Measurements from ENCODE around the gene GPR160.

GPR160 gene

DNA sequence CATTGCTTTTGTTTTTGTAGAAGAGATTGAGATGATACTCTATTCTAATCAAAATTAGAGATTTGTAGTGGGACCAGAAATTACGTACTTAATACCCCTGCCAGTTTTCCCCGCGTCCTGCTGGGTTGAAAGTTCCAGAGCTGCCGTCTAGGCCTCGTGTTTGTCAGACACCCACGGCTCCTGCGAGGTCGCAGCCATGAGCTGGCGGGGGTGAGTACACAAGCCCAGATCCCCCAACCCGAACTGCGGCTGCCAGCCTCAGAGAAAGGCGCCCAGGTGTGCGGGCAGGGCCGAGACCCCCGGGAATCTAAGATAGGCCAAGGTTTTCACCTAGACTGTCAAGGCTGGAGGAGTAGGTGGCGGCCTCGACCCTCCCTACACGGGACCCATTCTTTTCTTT lies 26.3 kb downstream of the GPR160 start:
- no peak for DNase-seq (ENCODE audit: low read depth)

DNA sequence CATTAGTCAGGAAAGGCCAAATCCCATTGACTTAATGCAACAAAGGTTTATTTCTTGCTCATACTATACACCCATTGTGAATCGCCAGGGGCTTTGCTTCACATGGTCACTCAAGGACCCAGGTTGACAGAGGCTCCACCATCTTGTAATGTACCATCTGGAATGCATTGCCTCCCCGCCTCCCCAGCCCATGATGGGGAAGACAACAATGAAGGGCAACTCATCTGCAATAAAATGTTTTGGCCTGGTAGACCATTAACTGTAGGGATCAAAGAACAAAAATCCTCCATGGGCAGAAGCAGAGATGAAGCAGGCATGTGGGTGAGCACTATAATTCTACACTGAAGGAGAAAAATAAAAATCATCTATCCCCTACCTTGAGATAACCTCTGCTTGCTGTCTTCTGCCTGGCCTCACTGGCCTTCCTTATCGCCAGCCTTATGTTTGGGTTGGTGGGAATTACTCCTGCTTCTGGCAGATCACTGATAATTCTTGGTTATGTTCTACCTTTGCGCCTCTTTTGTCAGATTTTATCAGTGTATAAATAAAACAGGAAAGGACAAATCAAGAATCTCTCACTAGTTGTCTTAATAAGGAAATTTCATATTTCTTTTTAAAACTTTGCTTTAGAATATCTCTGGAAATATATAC lies 37.8 kb downstream of the GPR160 start:
- DNase-seq (ENCODE audit: low read depth) = no peak

GRCh38 chr3:170076715-170077238 lies 39.0 kb downstream of the GPR160 start:
- no peak for DNase-seq (ENCODE audit: low read depth)

DNA sequence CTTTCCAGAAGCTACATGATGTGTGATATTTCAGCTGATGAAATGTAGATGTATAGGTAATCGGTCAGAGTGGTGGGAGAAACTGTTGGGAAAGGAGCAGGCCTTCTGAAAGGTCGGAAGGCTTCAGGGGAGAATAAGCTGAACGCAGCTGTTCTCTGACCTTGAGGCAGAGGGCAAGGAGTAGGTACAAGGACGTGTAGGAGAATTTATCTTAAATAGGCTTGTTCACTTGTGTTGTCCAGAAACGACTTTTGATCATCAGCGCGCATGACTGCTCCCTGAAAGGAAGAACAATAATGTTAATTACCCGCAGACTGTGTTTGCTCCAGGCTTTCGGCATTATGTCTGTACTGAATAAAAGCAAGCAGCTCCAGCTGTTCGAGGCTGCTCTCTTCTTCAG lies 39.6 kb downstream of the GPR160 start:
- no peak for DNase-seq (ENCODE audit: low read depth)

GRCh38 chr3:170078620-170079281 lies 41.0 kb downstream of the GPR160 start:
- no peak for DNase-seq (ENCODE audit: low read depth)

- DNase-seq (ENCODE audit: low read depth) = no peak
Measured at GRCh38 chr3:170079536-170080165, 41.9 kb downstream of the GPR160 start.

- DNase-seq (ENCODE audit: low read depth) = no peak
Measured at GRCh38 chr3:170080605-170081004, 42.8 kb downstream of the GPR160 start.

DNA sequence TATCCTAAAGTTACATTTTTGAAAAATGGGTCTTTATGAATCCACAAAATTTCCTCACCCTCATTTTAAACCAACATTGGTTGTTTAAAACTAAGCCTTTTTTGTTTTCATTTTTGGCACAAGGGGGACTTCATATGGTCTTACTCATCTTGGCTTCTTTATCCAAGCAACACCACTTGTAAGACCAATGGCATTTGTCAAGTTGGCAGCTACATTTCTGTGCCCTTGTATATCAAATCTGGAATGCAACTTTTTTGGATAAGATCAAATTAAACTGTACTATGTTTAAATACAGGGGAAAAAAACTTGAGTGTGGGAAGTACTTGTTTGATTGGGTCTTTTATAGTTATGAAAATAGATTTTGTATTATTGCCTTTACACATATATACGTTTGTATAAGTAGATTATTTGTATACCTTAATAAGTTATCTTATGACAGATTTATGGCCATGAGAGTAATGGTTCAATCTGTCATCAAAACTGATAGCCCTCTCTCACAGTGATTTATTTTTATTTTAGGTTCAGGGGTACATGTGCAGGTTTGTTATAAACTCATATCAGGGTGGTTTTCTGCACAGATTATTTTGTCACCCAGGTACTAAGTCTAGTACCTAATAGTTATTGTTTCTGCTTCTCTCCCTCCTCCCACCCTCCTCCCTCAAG lies 43.4 kb downstream of the GPR160 start:
- no peak for DNase-seq (ENCODE audit: low read depth)

DNA sequence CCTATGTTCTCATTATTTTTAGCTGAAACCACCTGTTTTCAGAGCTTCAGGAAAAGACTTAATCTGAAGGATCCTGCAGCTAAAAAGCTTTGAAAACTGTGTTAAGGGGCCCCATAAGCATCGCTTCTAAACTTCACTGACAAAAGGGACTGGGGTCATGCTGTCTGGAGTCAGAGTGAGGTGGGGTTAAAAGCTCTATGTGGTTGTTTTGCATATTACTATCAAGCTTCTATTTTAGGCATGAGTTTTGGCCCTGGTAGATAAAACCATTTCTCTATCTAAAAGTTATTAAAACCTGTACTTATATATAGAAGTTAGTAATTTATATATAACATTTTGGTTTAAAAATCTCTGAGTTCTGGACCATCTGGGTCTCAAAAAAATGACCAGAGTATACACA lies 45.5 kb downstream of the GPR160 start:
- DNase-seq (ENCODE audit: low read depth) = no peak

- DNase-seq (ENCODE audit: low read depth) = no peak
Measured at GRCh38 chr3:170085396-170085795, 47.6 kb downstream of the GPR160 start.

- no peak for DNase-seq (ENCODE audit: low read depth)
Measured at GRCh38 chr3:170089862-170090600, 52.2 kb downstream of the GPR160 start.

DNA sequence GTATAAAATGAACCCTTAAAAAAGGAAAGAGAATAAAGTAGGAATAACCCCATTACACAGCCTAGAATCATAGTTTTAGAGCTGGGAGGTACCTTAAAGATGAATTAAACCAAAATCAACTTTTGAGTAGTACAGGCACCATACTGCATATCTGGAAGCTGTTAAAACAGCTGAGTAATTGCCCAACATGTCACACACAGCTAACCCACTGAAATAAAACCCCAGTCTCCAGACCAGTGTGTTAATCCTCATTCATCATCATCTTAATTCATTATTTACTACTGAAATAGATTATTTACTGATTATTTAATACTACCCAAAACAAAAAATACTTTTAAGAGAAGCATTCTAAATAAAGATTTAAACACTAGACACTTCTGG lies 52.8 kb downstream of the GPR160 start:
- DNase-seq (ENCODE audit: low read depth) = no peak

DNA sequence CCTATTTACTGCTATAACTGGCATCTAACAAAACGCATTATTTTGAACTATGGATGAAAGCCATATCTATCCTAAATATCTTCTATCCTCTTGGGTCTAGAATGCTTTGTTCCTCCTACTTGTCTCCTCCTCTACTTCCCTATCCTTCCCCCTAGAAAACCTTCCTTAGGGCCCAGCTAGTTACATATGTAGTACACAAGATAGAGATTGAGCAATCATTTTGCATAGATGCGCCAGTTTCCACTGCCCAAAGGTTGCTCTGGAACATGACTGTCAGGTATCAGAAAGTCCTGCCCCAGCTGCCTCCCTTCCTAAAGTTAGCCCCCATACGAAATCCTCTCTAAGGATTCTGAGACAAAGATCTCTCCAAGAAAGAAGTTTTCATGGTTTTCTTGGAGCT lies 55.1 kb downstream of the GPR160 start:
- DNase-seq (ENCODE audit: low read depth) = no peak

DNA sequence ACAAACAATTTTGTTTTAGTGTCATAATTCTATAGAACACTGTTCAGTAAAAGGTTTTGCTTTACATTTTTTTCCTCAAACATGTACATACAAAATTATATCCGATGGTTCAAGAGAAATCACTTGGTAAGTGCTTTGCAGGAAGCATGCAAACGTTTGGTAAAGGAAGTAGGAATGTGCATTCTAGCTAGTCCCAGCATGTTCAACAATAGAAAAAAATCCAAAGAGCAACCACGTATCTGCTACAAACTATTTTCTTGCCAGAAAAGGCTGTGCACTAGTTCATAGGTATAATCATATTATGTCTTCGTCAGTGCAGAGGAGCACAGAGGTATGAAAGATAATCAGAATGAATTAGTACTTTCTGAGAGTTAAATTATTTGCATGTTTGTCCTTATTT lies 58.0 kb downstream of the GPR160 start:
- no peak for DNase-seq (ENCODE audit: low read depth)

- DNase-seq (ENCODE audit: low read depth) = no peak
Measured at GRCh38 chr3:170096342-170096741, 58.5 kb downstream of the GPR160 start.

GRCh38 chr3:170098753-170099152 lies 61.0 kb downstream of the GPR160 start:
- no peak for DNase-seq (ENCODE audit: low read depth)

DNA sequence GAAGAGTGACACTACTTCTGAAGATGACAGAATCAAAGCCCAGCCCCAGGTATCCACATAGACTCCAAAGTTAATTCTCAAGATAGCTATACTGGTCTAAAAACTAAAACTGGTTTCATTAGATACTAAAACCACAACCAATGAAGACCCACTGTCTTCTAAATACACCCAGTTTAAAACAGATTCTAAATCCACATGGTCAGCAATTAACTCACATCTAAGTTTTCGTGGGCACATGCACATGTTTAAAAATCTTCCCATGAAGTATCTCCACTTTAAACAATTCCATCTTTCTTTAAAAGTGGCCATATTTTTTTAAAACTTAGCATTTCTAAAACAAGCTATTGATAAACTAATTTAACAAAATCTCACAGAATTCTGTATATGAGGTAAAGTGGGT lies 63.1 kb downstream of the GPR160 start:
- DNase-seq (ENCODE audit: low read depth) = no peak

- DNase-seq (ENCODE audit: low read depth) = no peak
Measured at GRCh38 chr3:170102431-170102830, 64.6 kb downstream of the GPR160 start.

- no peak for DNase-seq (ENCODE audit: low read depth)
Measured at GRCh38 chr3:170107941-170108340, 70.1 kb downstream of the GPR160 start.

DNA sequence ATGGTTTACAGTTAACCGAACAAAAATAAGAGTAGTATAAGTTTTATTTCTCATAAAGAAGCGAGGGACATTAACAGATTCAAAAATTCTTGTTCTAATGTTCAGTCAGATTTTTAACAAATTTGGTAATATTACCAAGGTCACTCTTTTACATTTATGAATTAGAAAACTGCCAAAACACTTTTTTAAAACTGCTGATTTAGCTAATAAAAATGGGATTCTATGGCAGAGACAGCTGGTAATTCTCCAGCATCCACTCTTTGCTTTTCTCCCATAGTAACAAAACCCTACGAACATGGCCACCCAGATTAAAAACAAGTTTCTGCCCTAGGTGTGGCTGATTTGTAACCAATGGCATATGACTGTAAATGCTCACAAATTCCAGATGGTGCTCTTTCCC lies 71.2 kb downstream of the GPR160 start:
- DNase-seq (ENCODE audit: low read depth) = no peak

GRCh38 chr3:170109579-170110293 lies 71.9 kb downstream of the GPR160 start:
- no peak for DNase-seq (ENCODE audit: low read depth)

All from stimulated activated CD8-positive, alpha-beta memory T cell treated with anti-CD3 and anti-CD28 coated beads, Interleukin-12 subunit alpha, Interleukin-12 subunit beta, amount 100 ng/mL, for 4 hours (primary cell).